Hematopoietic multipotent progenitor cell treated with erythropoietin and hydrocortisone succinate and interleukin-3 and kit ligand, for 15 days (in vitro differentiated cells): ENCODE data around the gene UQCRC2.
"Not testable (repeated sequence)": the region's sequence is repeated elsewhere in the genome, so short reads cannot be mapped to it uniquely, and the experiment has no call there.

ENCODE experiments used
- DNase-seq: peaks from one replicate; pipeline ENCODE4 v3.0.0-alpha.2; 2015; ENCODE audit warnings: low spot score

The UQCRC2 gene

DNA sequence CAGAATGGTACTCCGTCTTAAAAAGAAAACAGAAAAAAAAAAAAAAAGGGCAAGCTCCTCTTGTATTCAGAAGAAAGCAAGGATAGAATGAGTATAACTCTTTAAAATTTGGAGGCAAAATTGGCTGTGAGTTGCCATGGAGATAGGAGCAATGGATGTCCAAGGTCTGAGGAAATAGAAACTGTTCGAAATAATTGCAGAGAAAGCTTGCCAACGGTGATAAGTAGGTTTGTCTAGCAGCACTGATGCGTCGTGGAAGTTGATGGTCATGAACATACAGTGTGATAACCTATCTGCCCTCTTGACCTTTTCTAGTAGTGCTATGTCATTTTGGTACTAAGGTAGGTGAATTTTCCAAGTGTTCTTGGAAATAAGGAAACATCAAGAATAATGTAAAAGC, 57.7 kb downstream of the UQCRC2 start:
- DNase-seq: no peak

DNA sequence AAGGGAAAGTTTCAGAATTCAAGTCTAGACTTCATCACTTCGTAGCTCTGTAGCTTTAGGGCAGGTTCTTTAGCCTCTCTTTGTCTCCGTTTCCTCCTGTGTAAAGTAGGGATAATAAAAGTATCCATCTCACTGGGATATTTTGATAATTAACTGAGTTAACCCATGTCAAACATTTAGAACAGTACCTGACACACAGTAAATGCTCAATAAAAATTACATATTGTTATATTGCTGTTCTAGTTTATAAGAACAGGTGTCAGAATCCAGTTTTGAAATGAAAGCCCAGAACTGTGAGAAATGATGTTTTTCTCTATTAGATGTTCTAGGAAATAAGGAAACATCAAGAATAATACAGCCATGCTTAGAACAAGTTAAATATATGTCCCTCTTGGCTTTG, 59.1 kb downstream of the UQCRC2 start:
- no peak for DNase-seq

DNA sequence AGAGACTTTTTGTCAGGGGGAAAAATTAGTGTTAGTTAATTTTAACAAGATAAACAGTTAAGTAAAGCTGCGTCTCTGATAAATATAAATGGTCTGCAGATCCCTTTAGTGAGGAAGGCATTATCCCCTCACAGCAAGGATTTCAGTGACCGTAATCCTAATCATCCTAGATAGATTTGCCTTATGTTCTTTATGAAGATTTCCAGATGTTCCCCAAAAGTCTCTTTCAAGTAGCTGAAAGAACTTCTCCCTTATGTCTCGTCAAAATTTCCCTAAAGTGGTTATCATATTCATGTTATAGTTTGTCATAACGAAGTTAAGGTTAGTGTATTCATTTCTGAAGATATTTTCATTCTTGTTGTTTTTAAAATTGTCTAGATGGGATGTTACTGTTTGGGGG, 60.3 kb downstream of the UQCRC2 start:
- no peak for DNase-seq

DNA sequence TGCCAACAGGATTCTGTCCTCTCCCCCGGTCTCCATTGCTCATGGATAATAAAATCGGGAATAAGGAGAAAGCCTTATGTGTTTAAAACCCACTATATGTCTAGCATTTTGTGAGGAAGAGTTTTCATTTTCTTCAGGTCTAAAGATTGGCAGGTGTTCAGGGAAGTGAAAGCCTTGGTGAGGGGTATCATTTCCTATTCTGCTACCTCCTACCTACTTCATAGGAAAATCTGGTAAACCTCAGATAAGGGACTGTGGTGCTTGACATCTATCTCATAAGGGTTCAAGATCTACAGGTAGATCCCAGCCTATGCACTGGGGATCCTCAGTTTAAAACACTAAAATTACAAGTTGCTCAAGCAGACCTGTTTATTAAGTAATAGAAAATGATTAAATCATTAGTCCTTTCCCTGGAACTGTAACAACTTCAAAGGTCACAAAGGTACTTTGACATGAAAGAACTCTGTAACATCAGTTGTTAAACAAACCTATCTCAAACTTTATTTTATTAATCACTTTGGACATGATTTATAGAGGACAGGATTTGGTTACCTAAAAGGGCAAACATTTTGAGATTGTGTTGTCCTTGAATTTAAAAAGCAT, 61.2 kb downstream of the UQCRC2 start:
- DNase-seq: no peak

DNA sequence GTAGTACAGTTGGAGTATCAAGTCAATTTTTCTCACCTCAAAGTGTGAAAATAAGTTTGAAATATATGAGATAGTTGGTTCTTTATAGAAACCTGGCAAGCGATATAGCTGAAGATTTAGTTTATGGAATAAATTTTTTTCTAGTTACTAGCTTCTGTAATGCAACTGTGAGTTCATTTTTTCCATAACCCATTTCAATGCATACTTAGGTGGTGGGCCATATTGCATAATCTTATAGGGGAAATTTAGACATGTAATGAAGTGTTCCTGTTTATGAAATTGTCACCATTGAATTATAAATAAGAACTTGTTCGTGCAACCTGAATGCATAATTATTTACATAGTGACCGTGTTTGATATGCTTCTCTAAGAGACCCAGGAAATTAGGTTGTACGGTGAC, 63.8 kb downstream of the UQCRC2 start:
- no peak for DNase-seq

DNA sequence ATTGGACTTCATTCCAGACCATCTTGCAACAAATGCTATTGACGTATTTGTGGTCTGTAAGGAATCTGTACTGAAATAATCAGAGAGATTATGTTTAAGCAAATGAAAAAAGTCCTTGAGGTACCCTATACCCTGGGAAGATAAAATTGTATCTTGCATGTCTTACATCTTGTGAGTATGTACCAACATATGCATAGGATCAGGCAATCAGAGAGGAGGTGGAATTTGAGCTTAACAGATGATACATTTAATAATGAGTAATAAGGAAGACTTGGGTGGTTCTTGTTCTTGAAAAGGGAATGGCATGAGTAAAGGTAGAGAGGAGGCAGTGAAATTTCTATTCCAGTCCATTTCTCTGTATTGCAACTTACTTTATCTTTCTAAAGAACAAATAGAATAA, 65.4 kb downstream of the UQCRC2 start:
- no peak for DNase-seq

DNA sequence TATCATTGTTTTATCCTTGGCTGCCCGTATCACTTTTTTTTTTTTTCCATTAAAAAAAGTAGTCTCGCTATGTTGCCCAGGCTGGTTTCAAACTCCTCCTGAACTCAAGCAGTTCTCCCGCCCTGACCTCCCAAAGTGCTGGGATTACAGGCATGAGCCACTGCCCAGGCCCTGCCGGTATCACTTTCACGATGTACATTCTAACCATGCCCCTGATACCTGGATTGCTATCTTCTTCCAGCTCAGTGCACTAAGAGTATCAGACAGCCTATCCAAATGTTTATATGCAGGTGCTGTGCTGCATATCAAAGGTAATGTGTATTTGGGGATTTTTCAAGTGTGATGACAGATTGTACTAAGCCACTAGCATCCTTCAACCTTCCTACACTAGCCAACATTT, 69.0 kb downstream of the UQCRC2 start:
- DNase-seq: no peak

DNA sequence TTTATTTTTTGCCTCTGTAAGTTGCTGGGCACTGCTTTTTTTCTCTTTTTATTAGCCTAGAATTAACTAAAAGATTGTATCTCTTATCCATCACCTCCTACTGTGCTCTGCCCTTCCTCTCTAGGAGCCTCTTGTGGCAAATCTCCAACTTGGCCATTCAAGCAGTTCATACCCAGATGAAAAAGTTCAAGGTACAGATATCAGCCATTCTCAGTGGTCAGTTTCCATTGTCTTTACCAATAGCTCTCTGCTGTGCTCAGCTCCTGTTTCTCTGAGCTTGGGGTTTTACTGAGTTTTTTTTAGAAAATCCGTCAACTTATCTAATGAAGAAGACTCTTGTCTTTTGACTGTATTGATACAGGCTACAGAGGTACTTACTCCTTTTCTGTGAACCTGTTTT, 70.3 kb downstream of the UQCRC2 start:
- no peak for DNase-seq

DNA sequence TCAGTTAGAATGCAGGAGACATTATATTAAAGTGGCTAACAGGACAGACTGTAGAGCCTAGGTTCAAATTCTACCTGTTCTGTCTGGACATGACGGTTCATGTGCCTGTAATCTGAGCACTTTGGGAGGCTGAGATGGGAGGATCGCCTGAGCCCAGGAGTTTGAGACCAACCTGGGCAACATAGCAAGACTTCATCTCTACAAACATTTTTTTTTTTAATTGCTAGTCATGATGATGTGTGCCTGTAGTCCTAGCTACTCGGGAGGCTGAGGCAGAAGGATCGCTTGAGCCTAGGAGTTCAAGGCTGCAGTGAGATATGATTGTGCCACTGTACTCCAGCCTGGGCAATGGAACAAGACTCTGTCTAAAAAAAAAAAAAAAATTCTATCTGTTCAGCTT, 71.6 kb downstream of the UQCRC2 start:
- not testable (repeated sequence) for DNase-seq

DNA sequence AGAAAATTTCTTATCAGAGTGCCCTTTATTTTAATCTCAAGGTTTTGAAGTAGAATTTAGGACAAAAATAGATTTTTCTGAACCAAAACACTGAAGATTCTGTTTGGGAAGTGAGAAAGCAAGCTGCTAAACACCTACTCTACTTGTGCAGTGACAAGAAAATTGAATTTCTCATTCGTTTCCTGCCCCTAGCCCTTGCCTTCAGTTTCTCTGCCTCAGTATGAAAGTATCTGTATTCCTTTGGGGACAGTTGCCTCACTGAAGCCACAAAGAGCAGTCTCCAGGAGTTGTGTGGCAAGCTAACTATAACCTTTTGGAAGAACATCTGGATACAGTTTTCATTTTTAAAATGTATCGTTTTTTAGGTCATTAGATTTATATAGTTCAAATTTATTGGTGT, 74.5 kb downstream of the UQCRC2 start:
- no peak for DNase-seq

DNA sequence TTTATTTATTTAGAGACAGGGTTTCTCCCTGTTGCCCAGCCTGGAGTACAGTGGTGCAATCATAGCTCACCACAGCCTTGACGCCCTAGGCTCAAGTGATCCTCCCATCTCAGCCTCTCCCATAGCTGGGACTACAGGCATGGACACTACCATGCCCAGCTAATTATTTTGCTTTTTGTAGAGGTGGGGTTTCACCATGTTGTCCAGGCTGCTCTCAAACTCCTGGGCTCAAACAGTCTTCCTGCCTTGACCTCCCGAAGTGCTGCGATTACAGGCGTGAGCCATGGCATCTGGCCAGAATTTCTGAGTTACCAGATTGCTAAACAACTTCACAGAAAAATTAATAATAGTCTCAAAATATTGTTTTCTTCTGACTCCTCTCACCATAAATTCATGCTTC, 76.5 kb downstream of the UQCRC2 start:
- DNase-seq: no peak

DNA sequence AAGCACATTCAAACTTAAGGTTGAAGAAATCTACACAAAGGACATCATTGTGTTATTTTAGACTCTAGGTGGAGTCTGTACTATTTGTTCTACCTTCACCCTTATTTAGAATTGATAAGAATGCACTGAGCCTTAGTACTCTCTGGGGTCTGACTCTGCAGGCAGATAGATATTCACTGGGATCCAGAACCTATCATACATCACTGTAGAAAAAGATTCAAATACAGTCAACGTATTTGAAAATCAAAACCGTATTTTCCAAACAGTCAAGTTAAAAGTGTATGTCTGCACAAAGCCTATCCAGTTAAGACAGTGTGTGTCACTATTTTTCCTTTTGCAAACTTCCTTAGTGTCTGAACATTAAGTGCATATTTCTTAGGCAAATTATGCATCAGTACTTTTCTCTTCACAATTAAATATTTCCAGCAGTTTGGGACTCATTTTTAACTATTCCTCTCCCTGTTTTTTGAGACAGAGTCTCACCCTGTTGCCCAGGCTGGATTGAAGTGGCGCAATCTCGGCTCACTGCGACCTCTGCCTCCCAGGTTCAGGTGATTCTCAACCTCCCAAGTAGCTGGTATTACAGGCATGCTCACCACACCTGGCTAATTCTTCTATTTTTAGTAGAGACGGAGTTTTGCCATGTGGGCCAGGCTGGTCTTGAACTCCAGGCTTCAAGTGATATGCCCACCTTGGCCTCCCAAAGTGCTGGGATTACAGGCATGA, 77.1 kb downstream of the UQCRC2 start:
- DNase-seq: no peak

DNA sequence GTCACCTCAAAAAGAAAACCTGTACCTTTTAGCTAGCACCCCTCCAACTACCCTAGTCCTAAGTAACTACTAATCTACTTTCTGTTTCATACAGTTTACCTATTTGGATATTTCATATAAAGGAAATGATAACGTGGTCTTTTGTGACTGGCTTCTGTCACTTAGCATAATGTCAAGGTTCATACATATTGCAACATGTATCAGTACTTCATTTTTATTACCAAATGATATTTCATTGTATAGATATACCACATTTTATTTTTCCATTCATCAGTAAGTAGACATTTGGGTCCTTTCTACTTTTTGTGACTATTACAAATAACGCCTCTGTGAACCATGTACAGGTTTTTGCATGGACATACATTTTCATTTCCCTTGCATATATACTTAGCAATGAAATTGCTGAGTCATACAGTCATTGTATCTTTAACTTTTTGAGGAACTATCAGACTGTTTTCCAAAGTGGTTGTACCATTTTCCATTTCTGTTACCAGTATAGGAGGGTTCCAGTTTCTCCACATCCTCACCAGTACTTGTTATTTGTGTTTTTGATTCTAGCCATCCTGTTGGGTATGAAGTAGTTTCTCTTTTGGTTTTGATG, 78.4 kb downstream of the UQCRC2 start:
- no peak for DNase-seq
